K562 (cell line): ENCODE measurements around the gene LTBP1. TPM values are rescaled to one million over a fixed set of nuclear protein-coding genes. Genes with fewer than 3 reads are reported as not detected.

Experiments
- ATAC-seq: fragments of 200-7000 bp; cut with Tn5 transposase; 3 replicates; pipeline ENCODE4 v1.9.1; 2020; ENCODE audit warnings: moderate library complexity
- BruUV-seq: library from RNA; stranded (reverse); fragments of 400-500 nt; replicated peaks from 2 replicates; lab custom pipeline; 2021; lab: Mats Ljungman, UMichigan
- CTCF ChIA-PET: fragments of 300-600 bp; formaldehyde crosslinking; extraction: SDS; loops from one replicate; lab custom pipeline; 2021; ENCODE audit warnings: low intra/inter-chr PET ratio; lab: Yijun Ruan, JAX
- POLR2A ChIA-PET: fragments of 300-600, 350-650 bp; sonication (Branson Sonifier 250); formaldehyde crosslinking; extraction: SDS; loops from one replicate; lab custom pipeline; 2021; ENCODE audit warnings: antibody characterized with exemption, inconsistent platforms; lab: Yijun Ruan, JAX
- DNase-seq, 4 experiments: peaks; one replicate each; pipeline versions ENCODE4 v3.0.0 to v3.0.0-alpha.2; 2011 to 2018; ENCODE audit warnings: low spot score in 3 of 4, mixed read lengths in 3 of 4; ENCODE audit errors: extremely low read depth in 1 of 4
- FAIRE-seq: peaks from 2 replicates; lab custom pipeline; 2011; peaks lifted over from hg19 to GRCh38; lab: Jason Lieb, UNC
- H2AFZ ChIP-seq: 2 replicates; pipeline ENCODE4 v1.6.0; 2011; ENCODE audit warnings: low read depth, low read length, control low read depth, inconsistent platforms
- H3K27ac ChIP-seq: fragments of 200-600 bp; 3 replicates; pipeline ENCODE4 v1.8.0; 2011; ENCODE audit warnings: low read depth, mild to moderate bottlenecking, control low read depth, inconsistent platforms, low read length, moderate library complexity, mixed read lengths; ENCODE audit errors: extremely low read depth
- H3K27me3 ChIP-seq, 2 experiments: fragments of 300-600 bp in 1 of 2; 2 replicates in 1 of 2; 3 replicates in 1 of 2; pipeline versions ENCODE4 v1.6.0 to v1.8.0; 2011; ENCODE audit warnings: inconsistent platforms in 2 of 2, low read length in 2 of 2, mild to moderate bottlenecking in 1 of 2, mixed read lengths in 1 of 2, moderate library complexity in 1 of 2; ENCODE audit not compliant: control insufficient read depth in 2 of 2, insufficient read depth in 2 of 2
- H3K36me3 ChIP-seq: fragments of 300-600 bp; 3 replicates; pipeline ENCODE4 v1.8.0; 2011; ENCODE audit warnings: mild to moderate bottlenecking, low read length, inconsistent platforms; ENCODE audit not compliant: control insufficient read depth, insufficient read depth
- H3K4me1 ChIP-seq, 2 experiments: fragments of 200-600 bp in 1 of 2; replicated peaks in 1 of 2; 2 replicates in 1 of 2; 3 replicates in 1 of 2; pipeline versions ENCODE4 v1.5.1 to v1.8.0; 2011; ENCODE audit warnings: inconsistent platforms in 2 of 2, low read length in 2 of 2, mild to moderate bottlenecking in 1 of 2, mixed read lengths in 1 of 2, moderate library complexity in 1 of 2; ENCODE audit not compliant: control insufficient read depth in 2 of 2, insufficient read depth in 2 of 2
- H3K4me2 ChIP-seq: 2 replicates; pipeline ENCODE4 v1.6.1; 2011; ENCODE audit warnings: low read length, control low read depth, inconsistent platforms, mixed read lengths; ENCODE audit not compliant: insufficient read depth
- H3K4me3 ChIP-seq: fragments of 200-600 bp; sonication (generic), shearing (Covaris generic); 2 replicates; pipeline ENCODE4 v1.5.1; 2016; ENCODE audit warnings: control low read depth, inconsistent platforms
- H3K79me2 ChIP-seq: fragments of 200-600 bp; 3 replicates; pipeline ENCODE4 v1.8.0; 2011; ENCODE audit warnings: low read length, inconsistent platforms; ENCODE audit not compliant: control insufficient read depth, insufficient read depth
- H3K9ac ChIP-seq, 2 experiments: 2 replicates each; pipeline versions ENCODE4 v1.6.0 to v1.6.1; 2011; ENCODE audit warnings: low read depth in 2 of 2, low read length in 2 of 2, control low read depth in 1 of 2, inconsistent platforms in 1 of 2, mild to moderate bottlenecking in 1 of 2, mixed read lengths in 1 of 2; ENCODE audit not compliant: insufficient read depth in 1 of 2
- H3K9me1 ChIP-seq: one replicate; pipeline ENCODE4 v1.6.0; 2011; ENCODE audit warnings: inconsistent platforms, mild to moderate bottlenecking, low read length, moderate library complexity; ENCODE audit not compliant: control insufficient read depth, insufficient read depth
- H3K9me3 ChIP-seq: replicated peaks from 2 replicates; pipeline ENCODE4 v1.5.1; 2011; ENCODE audit warnings: low read depth, low read length, inconsistent platforms; ENCODE audit not compliant: control insufficient read depth, insufficient read depth
- H4K20me1 ChIP-seq: replicated peaks from 2 replicates; pipeline ENCODE4 v1.6.1; 2011; ENCODE audit warnings: low read length, inconsistent platforms, mixed read lengths; ENCODE audit not compliant: control insufficient read depth, insufficient read depth
- KAT2B ChIP-seq: IDR thresholded peaks from one replicate; pipeline ENCODE4 v1.6.1; 2012; ENCODE audit warnings: low read depth, mild to moderate bottlenecking, control low read depth, inconsistent platforms, low read length, moderate library complexity
- RUNX1 ChIP-seq: sonication (generic); IDR thresholded peaks from 2 replicates; pipeline ENCODE4 v1.6.1; 2016; ENCODE audit warnings: antibody characterized with exemption, low read depth
- ZNF212 ChIP-seq: fragments of 450-650 bp; formaldehyde crosslinking; IDR thresholded peaks from 2 replicates; pipeline ENCODE4 v1.4.0; 2020; ENCODE audit warnings: mild to moderate bottlenecking
- ZNF311 ChIP-seq: fragments of 250-450 bp; sonication (Bioruptor Pico); IDR thresholded peaks from 2 replicates; pipeline ENCODE4 v1.4.0; 2020; ENCODE audit warnings: mild to moderate bottlenecking, moderate library complexity
- ZNF668 ChIP-seq: fragments of 250-450 bp; sonication (Bioruptor Pico); IDR thresholded peaks from 2 replicates; pipeline ENCODE4 v1.8.0; 2022; ENCODE audit warnings: mild to moderate bottlenecking, inconsistent platforms
- WGBS: fragments of 100-300 bp; shearing (Covaris generic); methylation state at CpG from one replicate; pipeline ENCODE4 v1.1.6; 2016; ENCODE audit warnings: low coverage, mixed read lengths; ENCODE audit not compliant: insufficient coverage; ENCODE audit errors: missing lambda C conversion rate; 5-methylcytosine and 5-hydroxymethylcytosine counted together
- in situ Hi-C: fragments of 300-500 bp; cut with MboI; formaldehyde crosslinking; loops from 4 replicates; pipeline ENCODE4 v1.15.0; 2018; ENCODE audit warnings: inconsistent platforms, mixed read lengths
- intact Hi-C: fragments of 100-400 bp; cut with micrococcal nuclease; formaldehyde crosslinking; loops from 2 replicates; pipeline ENCODE4 v1.14.2; 2022
- polyA plus RNA-seq, 8 experiments: library from polyadenylated mRNA; depleted of rRNA in 4 of 8; stranded (reverse) in 5 of 8; unstranded in 3 of 8; fragments of >200 nt; fragmentation: Nextera tagmentation in 2 of 8; fragmentation: Illumina TruSeq in 1 of 8; extraction: Ambion mirVana in 2 of 8; extraction: Trizol in 1 of 8; gene quantifications; 2 replicates each; pipeline versions ENCODE4 v1.2.1 to v1.2.3, GENCODE V29; 2011 to 2014; ENCODE audit warnings: inconsistent platforms in 1 of 8, missing spikeins in 1 of 8
- total RNA-seq, 7 experiments: library from RNA; depleted of rRNA in 6 of 7; stranded (reverse); fragments of >200 nt in 6 of 7; fragmentation: Illumina TruSeq in 2 of 7; extraction: Trizol in 2 of 7; gene quantifications; 2 replicates each; pipeline versions ENCODE4 v1.2.1 to v1.2.3, GENCODE V29; 2011 to 2021; ENCODE audit warnings: low replicate concordance in 1 of 7
- TF ChIP-seq, protein P1 (sequence below): fragments of 200-400 bp; formaldehyde crosslinking; IDR thresholded peaks from 2 replicates; pipeline ENCODE4 v1.6.1; 2017; ENCODE audit warnings: mild to moderate bottlenecking, low read depth, low read length, moderate library complexity
- TF ChIP-seq, protein P2 (sequence below): fragments of 450-650 bp; IDR thresholded peaks from 2 replicates; pipeline ENCODE4 v1.7.1; 2018; ENCODE audit warnings: mild to moderate bottlenecking, low read depth; ENCODE audit not compliant: partially characterized antibody
- TF ChIP-seq, protein P3 (sequence below): fragments of 250-450 bp; sonication (Bioruptor Pico); IDR thresholded peaks from 2 replicates; pipeline ENCODE4 v1.4.0; 2020
- TF ChIP-seq, protein P4 (sequence below), 2 experiments: fragments of 450-650 bp; IDR thresholded peaks; 2 replicates each; pipeline ENCODE4 v1.6.1; 2018; ENCODE audit warnings: mild to moderate bottlenecking in 2 of 2, low read depth in 1 of 2; ENCODE audit not compliant: partially characterized antibody in 2 of 2
- TF ChIP-seq, protein P5 (sequence below): fragments of 450-650 bp; formaldehyde crosslinking; IDR thresholded peaks from 2 replicates; pipeline ENCODE4 v1.4.0; 2020; ENCODE audit warnings: mild to moderate bottlenecking, moderate library complexity

LTBP1 gene
- total and polyA plus RNA-seq, 9 of the 15 experiments (the other 6 are each of a cell fraction or from before 2014, with no cell fraction given), result 3.6 to 16.4 (median 8.5) TPM

DNA sequence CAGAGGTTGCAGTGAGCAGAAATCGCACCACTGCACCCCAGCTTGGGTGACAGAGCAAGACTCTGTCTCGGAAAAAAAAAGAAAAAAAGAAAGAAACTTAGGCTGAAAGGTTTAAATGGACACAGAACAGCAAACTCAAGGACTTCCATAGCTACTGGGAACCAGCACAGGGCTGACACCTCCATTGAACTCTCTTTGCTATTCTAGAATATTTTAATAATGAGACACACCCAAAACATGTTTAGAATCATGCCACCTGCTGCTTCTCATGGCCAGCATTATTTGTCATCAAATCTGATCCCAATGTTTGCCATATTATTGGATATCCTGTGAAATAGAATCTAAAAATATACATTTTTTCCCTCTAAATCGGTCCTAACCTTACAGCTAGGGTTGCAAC, 42.7 kb upstream of the LTBP1 start:
- DNase-seq, result no peak
- no peak for ATAC-seq
- Histone ChIP-seq H3K4me1 (peaks cover 3 to 8% of the 10 kb centered on the region in 2 experiments; a peak in 3 of 5 replicates), H3K27ac (no peak overlapping the region), H4K20me1 (no peaks in the 10 kb centered on the region), H3K27me3 (peaks cover 3 to 21% of the 10 kb centered on the region in 2 experiments; a peak in 2 of 5 replicates), H3K4me2 (no peak overlapping the region), H3K9me1 (no peaks in the 10 kb centered on the region), H3K4me3 (no peak overlapping the region), H3K79me2 (no peaks in the 10 kb centered on the region), H3K9me3 (no peaks in the 10 kb centered on the region), H3K9ac (no peak overlapping the region), H2AFZ (no peak overlapping the region), H3K36me3 (no peaks in the 10 kb centered on the region)
- POLR2A ChIA-PET, result interaction anchor here (1.5 kb wide), 1 partner anchor 8 kb away, joined by 3 read pairs; no protein-coding TSS in a partner anchor
- intact Hi-C loops, result no loop called here
- no peak for FAIRE-seq
- in situ Hi-C loops, result no loop called here
- CTCF ChIA-PET, result no interaction called here
- 7% methylated on average over 3 of the region's 3 CpGs for WGBS
- no TSS peak for BruUV-seq
- TF ChIP-seq, protein P1, sequence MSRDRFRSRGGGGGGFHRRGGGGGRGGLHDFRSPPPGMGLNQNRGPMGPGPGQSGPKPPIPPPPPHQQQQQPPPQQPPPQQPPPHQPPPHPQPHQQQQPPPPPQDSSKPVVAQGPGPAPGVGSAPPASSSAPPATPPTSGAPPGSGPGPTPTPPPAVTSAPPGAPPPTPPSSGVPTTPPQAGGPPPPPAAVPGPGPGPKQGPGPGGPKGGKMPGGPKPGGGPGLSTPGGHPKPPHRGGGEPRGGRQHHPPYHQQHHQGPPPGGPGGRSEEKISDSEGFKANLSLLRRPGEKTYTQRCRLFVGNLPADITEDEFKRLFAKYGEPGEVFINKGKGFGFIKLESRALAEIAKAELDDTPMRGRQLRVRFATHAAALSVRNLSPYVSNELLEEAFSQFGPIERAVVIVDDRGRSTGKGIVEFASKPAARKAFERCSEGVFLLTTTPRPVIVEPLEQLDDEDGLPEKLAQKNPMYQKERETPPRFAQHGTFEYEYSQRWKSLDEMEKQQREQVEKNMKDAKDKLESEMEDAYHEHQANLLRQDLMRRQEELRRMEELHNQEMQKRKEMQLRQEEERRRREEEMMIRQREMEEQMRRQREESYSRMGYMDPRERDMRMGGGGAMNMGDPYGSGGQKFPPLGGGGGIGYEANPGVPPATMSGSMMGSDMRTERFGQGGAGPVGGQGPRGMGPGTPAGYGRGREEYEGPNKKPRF, result no peak
- TF ChIP-seq, protein P2, sequence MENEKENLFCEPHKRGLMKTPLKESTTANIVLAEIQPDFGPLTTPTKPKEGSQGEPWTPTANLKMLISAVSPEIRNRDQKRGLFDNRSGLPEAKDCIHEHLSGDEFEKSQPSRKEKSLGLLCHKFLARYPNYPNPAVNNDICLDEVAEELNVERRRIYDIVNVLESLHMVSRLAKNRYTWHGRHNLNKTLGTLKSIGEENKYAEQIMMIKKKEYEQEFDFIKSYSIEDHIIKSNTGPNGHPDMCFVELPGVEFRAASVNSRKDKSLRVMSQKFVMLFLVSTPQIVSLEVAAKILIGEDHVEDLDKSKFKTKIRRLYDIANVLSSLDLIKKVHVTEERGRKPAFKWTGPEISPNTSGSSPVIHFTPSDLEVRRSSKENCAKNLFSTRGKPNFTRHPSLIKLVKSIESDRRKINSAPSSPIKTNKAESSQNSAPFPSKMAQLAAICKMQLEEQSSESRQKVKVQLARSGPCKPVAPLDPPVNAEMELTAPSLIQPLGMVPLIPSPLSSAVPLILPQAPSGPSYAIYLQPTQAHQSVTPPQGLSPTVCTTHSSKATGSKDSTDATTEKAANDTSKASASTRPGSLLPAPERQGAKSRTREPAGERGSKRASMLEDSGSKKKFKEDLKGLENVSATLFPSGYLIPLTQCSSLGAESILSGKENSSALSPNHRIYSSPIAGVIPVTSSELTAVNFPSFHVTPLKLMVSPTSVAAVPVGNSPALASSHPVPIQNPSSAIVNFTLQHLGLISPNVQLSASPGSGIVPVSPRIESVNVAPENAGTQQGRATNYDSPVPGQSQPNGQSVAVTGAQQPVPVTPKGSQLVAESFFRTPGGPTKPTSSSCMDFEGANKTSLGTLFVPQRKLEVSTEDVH, result no peak
- TF ChIP-seq ZNF668 (CRISPR knock-in tag) (no peak), KAT2B (no peak), RUNX1 (no peak), ZNF311 (CRISPR knock-in tag) (no peak), ZNF212 (no peak)
- TF ChIP-seq, protein P3, sequence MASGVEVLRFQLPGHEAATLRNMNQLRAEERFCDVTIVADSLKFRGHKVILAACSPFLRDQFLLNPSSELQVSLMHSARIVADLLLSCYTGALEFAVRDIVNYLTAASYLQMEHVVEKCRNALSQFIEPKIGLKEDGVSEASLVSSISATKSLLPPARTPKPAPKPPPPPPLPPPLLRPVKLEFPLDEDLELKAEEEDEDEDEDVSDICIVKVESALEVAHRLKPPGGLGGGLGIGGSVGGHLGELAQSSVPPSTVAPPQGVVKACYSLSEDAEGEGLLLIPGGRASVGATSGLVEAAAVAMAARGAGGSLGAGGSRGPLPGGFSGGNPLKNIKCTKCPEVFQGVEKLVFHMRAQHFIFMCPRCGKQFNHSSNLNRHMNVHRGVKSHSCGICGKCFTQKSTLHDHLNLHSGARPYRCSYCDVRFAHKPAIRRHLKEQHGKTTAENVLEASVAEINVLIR (CRISPR knock-in tag), result no peak
- TF ChIP-seq, protein P4, sequence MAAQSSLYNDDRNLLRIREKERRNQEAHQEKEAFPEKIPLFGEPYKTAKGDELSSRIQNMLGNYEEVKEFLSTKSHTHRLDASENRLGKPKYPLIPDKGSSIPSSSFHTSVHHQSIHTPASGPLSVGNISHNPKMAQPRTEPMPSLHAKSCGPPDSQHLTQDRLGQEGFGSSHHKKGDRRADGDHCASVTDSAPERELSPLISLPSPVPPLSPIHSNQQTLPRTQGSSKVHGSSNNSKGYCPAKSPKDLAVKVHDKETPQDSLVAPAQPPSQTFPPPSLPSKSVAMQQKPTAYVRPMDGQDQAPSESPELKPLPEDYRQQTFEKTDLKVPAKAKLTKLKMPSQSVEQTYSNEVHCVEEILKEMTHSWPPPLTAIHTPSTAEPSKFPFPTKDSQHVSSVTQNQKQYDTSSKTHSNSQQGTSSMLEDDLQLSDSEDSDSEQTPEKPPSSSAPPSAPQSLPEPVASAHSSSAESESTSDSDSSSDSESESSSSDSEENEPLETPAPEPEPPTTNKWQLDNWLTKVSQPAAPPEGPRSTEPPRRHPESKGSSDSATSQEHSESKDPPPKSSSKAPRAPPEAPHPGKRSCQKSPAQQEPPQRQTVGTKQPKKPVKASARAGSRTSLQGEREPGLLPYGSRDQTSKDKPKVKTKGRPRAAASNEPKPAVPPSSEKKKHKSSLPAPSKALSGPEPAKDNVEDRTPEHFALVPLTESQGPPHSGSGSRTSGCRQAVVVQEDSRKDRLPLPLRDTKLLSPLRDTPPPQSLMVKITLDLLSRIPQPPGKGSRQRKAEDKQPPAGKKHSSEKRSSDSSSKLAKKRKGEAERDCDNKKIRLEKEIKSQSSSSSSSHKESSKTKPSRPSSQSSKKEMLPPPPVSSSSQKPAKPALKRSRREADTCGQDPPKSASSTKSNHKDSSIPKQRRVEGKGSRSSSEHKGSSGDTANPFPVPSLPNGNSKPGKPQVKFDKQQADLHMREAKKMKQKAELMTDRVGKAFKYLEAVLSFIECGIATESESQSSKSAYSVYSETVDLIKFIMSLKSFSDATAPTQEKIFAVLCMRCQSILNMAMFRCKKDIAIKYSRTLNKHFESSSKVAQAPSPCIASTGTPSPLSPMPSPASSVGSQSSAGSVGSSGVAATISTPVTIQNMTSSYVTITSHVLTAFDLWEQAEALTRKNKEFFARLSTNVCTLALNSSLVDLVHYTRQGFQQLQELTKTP (IDR thresholded peaks at IDR 0.05; ENCODE audit: low read depth in 1 of 2, partially characterized antibody in 2 of 2), result no peak
- TF ChIP-seq, protein P5, sequence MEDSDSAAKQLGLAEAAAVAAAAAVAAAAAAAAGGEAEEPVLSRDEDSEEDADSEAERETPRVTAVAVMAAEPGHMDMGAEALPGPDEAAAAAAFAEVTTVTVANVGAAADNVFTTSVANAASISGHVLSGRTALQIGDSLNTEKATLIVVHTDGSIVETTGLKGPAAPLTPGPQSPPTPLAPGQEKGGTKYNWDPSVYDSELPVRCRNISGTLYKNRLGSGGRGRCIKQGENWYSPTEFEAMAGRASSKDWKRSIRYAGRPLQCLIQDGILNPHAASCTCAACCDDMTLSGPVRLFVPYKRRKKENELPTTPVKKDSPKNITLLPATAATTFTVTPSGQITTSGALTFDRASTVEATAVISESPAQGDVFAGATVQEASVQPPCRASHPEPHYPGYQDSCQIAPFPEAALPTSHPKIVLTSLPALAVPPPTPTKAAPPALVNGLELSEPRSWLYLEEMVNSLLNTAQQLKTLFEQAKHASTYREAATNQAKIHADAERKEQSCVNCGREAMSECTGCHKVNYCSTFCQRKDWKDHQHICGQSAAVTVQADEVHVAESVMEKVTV (CRISPR knock-in tag), result no peak
